Activated naive CD4-positive, alpha-beta T cell treated with Interleukin-2 at 50 U/mL for 16 hours (primary cell): ENCODE data around the gene PRR20A.
"Not testable (repeated sequence)": the region's sequence is repeated elsewhere in the genome, so short reads cannot be mapped to it uniquely, and the experiment has no call there.

Experiments used
- DNase-seq: peaks from one replicate; pipeline ENCODE4 v3.0.0-alpha.2; 2020

Gene PRR20A

GRCh38 chr13:57140235-57140968, at the start of gene PRR20A:
TSS of gene PRR20A (plus strand) at chr13:57140918. CDS start at chr13:57141305, 387 bp downstream.
- not testable (repeated sequence) for DNase-seq

DNA sequence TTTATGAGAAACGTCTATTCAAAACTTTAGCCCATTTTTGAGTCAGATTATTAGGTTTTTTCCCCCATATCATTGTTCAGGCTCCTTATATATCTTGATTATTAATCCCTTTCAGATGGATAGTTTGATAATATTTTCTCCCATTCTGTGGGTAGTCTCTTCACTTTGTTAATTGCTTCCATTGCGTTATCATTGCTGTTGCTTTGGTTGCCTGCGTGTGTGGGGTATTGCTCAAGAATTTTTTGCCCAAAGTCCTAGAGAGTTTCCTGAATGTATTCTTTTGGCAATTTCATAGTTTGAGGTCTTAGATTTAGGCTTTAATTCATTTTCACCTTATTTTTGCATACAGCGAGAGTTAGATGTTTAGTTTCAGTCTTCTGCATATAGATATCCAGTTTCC, 25.8 kb upstream of the PRR20A start:
- no peak for DNase-seq

GRCh38 chr13:57123681-57124080, 17.0 kb upstream of the PRR20A start:
- no peak for DNase-seq

DNA sequence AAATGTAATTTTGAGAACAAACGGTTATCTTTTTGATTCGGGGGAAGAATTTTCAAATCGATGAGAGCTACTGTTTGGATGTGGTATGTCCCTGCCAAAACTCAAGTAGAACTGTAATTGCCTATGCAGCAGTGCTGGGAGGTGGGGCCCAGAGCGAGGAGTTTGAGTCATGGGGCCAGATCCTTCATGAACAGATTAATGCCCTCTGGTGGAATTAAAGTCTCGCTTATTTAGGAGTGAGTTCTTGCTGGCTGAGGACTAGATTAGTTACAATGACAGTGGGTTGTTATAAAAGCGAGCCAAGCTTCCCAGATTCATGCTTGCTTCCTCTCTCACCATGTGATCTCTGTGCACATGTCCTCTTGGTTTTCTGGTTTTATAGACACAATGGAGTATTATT, 11.8 kb upstream of the PRR20A start:
- no peak for DNase-seq

- DNase-seq: no peak
These were observed 4.6 kb upstream of the PRR20A start for GRCh38 chr13:57136093-57136492.

DNA sequence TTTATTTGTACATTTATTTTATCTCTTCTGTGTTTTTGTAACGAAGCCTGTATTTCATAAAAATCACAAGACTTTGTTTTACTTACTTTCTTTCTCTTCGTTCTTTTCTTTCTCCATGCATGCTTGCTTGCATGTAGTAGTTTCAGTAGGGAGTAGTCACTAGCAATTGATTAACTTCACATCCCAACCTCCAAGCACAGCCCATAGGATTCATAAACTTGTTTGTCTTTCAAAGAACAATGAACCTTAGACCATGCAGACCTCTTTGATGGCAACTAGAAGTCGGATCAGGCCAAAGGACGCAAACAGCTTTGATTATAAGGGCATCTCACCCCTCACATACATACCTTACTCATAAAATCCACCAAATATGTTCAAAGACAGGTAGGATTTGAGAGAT, 3.1 kb upstream of the PRR20A start:
- no peak for DNase-seq

DNA sequence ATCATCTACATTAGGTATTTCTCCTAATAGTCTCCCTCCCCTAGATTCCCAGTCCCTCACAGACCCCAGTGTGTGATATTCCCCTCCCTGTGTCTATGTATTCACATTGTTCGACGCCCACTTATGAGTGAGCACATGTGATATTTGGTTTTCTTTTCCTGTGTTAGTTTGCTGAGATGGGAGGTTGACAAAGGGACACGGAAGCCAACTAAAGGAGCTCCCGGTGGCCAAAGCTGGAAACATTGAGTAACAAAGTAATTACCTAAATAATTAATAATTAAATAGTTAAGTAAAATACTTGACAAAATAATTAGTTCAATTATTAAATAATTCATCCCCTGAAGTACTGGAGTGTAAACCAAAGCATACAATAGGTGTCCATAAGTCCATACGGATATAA, 1.7 kb upstream of the PRR20A start:
- no peak for DNase-seq

GRCh38 chr13:57139781-57140180, 937 bp upstream of the PRR20A start:
- not testable (repeated sequence) for DNase-seq

DNA sequence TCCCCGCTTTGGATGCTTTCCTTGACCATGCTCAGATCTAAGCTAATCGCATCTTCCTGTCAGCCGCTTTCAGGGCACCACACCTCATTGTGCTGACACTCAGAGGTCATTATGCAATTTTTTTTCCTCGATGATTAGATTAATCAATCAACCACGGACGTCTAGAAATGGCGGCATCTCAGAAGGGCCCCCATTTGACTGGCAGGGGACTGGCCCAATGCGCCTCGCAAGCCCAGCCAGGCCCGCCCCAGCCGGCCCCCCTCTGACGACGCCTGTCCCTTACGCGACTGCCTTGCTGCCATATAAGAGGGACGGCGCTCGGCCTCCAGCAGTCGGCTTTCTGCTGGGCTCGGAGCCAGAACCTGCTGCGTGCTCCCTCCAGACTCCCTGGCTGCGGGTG, 6.5 kb downstream of the PRR20A start, which contains the start of gene PRR20B:
PRR20B (plus strand) TSS at position 301 of the 400 bp plus-strand sequence. CDS start 387 bp downstream, outside the sequence.
- DNase-seq: not testable (repeated sequence)

DNA sequence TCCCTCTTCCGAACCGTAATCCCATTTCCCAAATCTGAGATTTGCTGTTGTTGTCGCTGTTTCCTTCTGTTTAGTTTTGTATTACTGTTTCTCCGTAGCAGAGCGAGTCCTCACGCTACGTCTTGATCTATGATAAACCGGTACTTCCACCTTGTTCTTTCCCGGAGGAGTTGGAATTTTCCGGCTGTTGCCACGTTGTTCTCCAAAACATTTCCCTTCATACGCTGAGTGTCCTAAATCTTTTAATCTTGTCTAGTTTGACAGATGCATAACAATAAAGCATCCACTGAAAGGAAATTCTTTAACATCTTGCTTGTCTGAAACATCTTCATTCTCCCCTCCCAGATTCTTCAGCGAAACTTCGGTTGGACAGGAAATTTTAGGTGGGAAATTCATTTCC, 7.4 kb downstream of the PRR20A start:
- not testable (repeated sequence) for DNase-seq

DNA sequence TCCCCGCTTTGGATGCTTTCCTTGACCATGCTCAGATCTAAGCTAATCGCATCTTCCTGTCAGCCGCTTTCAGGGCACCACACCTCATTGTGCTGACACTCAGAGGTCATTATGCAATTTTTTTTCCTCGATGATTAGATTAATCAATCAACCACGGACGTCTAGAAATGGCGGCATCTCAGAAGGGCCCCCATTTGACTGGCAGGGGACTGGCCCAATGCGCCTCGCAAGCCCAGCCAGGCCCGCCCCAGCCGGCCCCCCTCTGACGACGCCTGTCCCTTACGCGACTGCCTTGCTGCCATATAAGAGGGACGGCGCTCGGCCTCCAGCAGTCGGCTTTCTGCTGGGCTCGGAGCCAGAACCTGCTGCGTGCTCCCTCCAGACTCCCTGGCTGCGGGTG, 13.0 kb downstream of the PRR20A start, which contains the start of gene PRR20C:
PRR20C (plus strand) TSS at position 301 of the 400 bp plus-strand sequence. CDS start 387 bp downstream, outside the sequence.
- DNase-seq: not testable (repeated sequence)

- not testable (repeated sequence) for DNase-seq
These were observed 19.6 kb downstream of the PRR20A start, which contains the start of gene PRR20D for GRCh38 chr13:57160332-57160731. TSS of gene PRR20D (plus strand) at chr13:57160632. CDS start at chr13:57161019, 387 bp downstream.

- not testable (repeated sequence) for DNase-seq
These were observed 26.2 kb downstream of the PRR20A start, which contains the start of gene PRR20E for GRCh38 chr13:57166897-57167296. TSS of gene PRR20E (plus strand) at chr13:57167197. CDS start at chr13:57167584, 387 bp downstream.

- DNase-seq: no peak
These were observed 50.9 kb downstream of the PRR20A start for GRCh38 chr13:57191667-57192066.
